HepG2 (cell line): Measurements from ENCODE around the gene SYT7. TPM values are rescaled to one million over a fixed set of nuclear protein-coding genes. Genes with fewer than 3 reads are reported as not detected.

Experiments used
- ATAC-seq: fragments of 200-7000 bp; cut with Tn5 transposase; 3 replicates; pipeline ENCODE4 v1.9.1; 2020; ENCODE audit warnings: mild to moderate bottlenecking, moderate library complexity
- BruUV-seq: library from RNA; stranded (reverse); fragments of 400-500 nt; replicated peaks from 2 replicates; lab custom pipeline; 2021; lab: Mats Ljungman, UMichigan
- CTCF ChIA-PET: fragments of 300-600 bp; formaldehyde crosslinking; extraction: SDS; loops from one replicate; lab custom pipeline; 2021; ENCODE audit warnings: low total read pairs, inconsistent platforms, low intra/inter-chr PET ratio; lab: Yijun Ruan, JAX
- POLR2A ChIA-PET: fragments of 350-600 bp; sonication (Branson Sonifier 250); formaldehyde crosslinking; loops from one replicate; lab custom pipeline; 2020; ENCODE audit warnings: antibody characterized with exemption, inconsistent platforms; lab: Yijun Ruan, JAX
- DNase-seq: peaks from one replicate; pipeline ENCODE4 v3.0.0-alpha.2; 2015; ENCODE audit warnings: low spot score
- FAIRE-seq: peaks from 3 replicates; lab custom pipeline; 2011; peaks lifted over from hg19 to GRCh38; lab: Jason Lieb, UNC
- H2AFZ ChIP-seq: one replicate; pipeline ENCODE4 v1.6.1; 2011; ENCODE audit warnings: low read length, inconsistent platforms
- H3K27ac ChIP-seq: fragments of 300-600 bp; 3 replicates; pipeline ENCODE4 v1.8.0; 2011; ENCODE audit warnings: mixed run types, mild to moderate bottlenecking, mixed read lengths, low read length, inconsistent platforms; ENCODE audit not compliant: insufficient read depth; ENCODE audit errors: extremely low read length
- H3K27me3 ChIP-seq, 2 experiments: fragments of 200-600 bp in 1 of 2; 2 replicates in 1 of 2; 3 replicates in 1 of 2; pipeline versions ENCODE4 v1.6.0 to v1.8.0; 2011; ENCODE audit warnings: low read length in 2 of 2, mild to moderate bottlenecking in 2 of 2, moderate library complexity in 2 of 2, inconsistent platforms in 1 of 2; ENCODE audit not compliant: insufficient read depth in 2 of 2, control insufficient read depth in 1 of 2
- H3K36me3 ChIP-seq, 2 experiments: fragments of 200-600 bp in 1 of 2; replicated peaks in 1 of 2; 2 replicates in 1 of 2; 3 replicates in 1 of 2; pipeline versions ENCODE4 v1.5.1 to v1.8.0; 2011; ENCODE audit warnings: low read length in 2 of 2, inconsistent platforms in 1 of 2; ENCODE audit not compliant: insufficient read depth in 2 of 2, control insufficient read depth in 1 of 2
- H3K4me1 ChIP-seq: 2 replicates; pipeline ENCODE4 v1.5.1; 2012; ENCODE audit warnings: low read length, inconsistent platforms; ENCODE audit not compliant: insufficient read depth
- H3K4me2 ChIP-seq: 2 replicates; pipeline ENCODE4 v1.6.0; 2011; ENCODE audit warnings: low read depth, low read length, inconsistent platforms
- H3K4me3 ChIP-seq, 3 experiments: fragments of 200-600 bp in 1 of 3; sonication (generic), shearing (Covaris generic) in 1 of 3; replicated peaks in 1 of 3; 2 replicates each; pipeline ENCODE4 v1.5.1; 2011 to 2016; ENCODE audit warnings: low read length in 3 of 3, inconsistent platforms in 2 of 3, low read depth in 2 of 3, mild to moderate bottlenecking in 2 of 3, control low read depth in 1 of 3, mixed read lengths in 1 of 3; ENCODE audit not compliant: insufficient read depth in 1 of 3
- H3K79me2 ChIP-seq: one replicate; pipeline ENCODE4 v1.6.1; 2011; ENCODE audit warnings: low read length, inconsistent platforms; ENCODE audit not compliant: insufficient read depth
- H3K9ac ChIP-seq: 2 replicates; pipeline ENCODE4 v1.6.0; 2011; ENCODE audit warnings: mild to moderate bottlenecking, low read depth, low read length, inconsistent platforms; ENCODE audit not compliant: insufficient read depth
- H3K9me3 ChIP-seq: 2 replicates; pipeline ENCODE4 v1.5.1; 2012; ENCODE audit warnings: mild to moderate bottlenecking, low read length
- H4K20me1 ChIP-seq: 2 replicates; pipeline ENCODE4 v1.6.0; 2011; ENCODE audit warnings: inconsistent platforms, mild to moderate bottlenecking, low read length, moderate library complexity; ENCODE audit not compliant: insufficient read depth
- ATF7 ChIP-seq, 2 experiments: fragments of 450-650 bp in 1 of 2; sonication (generic) in 1 of 2; formaldehyde crosslinking in 1 of 2; IDR thresholded peaks; 2 replicates each; pipeline versions ENCODE4 v1.4.0 to v1.6.1; 2016 to 2020; ENCODE audit warnings: antibody characterized with exemption in 1 of 2, mild to moderate bottlenecking in 1 of 2, missing genetic modification reagents in 1 of 2
- CREB1 ChIP-seq, 2 experiments: fragments of 450-650 bp in 1 of 2; IDR thresholded peaks; 2 replicates each; pipeline ENCODE4 v1.6.1; 2016 to 2017; ENCODE audit warnings: control low read depth in 1 of 2, mild to moderate bottlenecking in 1 of 2, missing compliant biosample characterization in 1 of 2, missing genetic modification characterization in 1 of 2
- MNT ChIP-seq: fragments of 450-650 bp; IDR thresholded peaks from 2 replicates; pipeline ENCODE4 v1.6.1; 2016
- NFKB2 ChIP-seq: sonication (generic); formaldehyde crosslinking; IDR thresholded peaks from 2 replicates; pipeline ENCODE4 v1.4.0; 2020; ENCODE audit warnings: missing genetic modification reagents, borderline replicate concordance
- NR2F6 ChIP-seq, 2 experiments: IDR thresholded peaks; 2 replicates each; pipeline ENCODE4 v1.6.1; 2016; ENCODE audit warnings: antibody characterized with exemption in 1 of 2, mild to moderate bottlenecking in 1 of 2
- PATZ1 ChIP-seq: sonication (generic); formaldehyde crosslinking; IDR thresholded peaks from 2 replicates; pipeline ENCODE4 v1.4.0; 2020; ENCODE audit warnings: missing genetic modification reagents
- TFAP4 ChIP-seq: sonication (generic); IDR thresholded peaks from 2 replicates; pipeline ENCODE4 v1.6.1; 2016; ENCODE audit warnings: low read depth, borderline replicate concordance
- U2AF1 ChIP-seq: fragments of 200-400 bp; formaldehyde crosslinking; optimal IDR thresholded peaks from 2 replicates; pipeline ENCODE3; 2017; ENCODE audit warnings: mild to moderate bottlenecking, low read depth, low read length
- ZNF224 ChIP-seq: sonication (generic); formaldehyde crosslinking; IDR thresholded peaks from 2 replicates; pipeline ENCODE4 v1.5.0; 2020; ENCODE audit warnings: mild to moderate bottlenecking, missing genetic modification reagents
- ZNF282 ChIP-seq: fragments of 450-650 bp; IDR thresholded peaks from 2 replicates; pipeline ENCODE4 v1.6.1; 2018; ENCODE audit not compliant: partially characterized antibody
- ZNF644 ChIP-seq: IDR thresholded peaks from 2 replicates; pipeline ENCODE4 v1.6.1; 2016; ENCODE audit warnings: low read depth
- WGBS: methylation state at CpG from one replicate; pipeline ENCODE4 v1.1.6; 2017; ENCODE audit warnings: low lambda C conversion rate; 5-methylcytosine and 5-hydroxymethylcytosine counted together
- in situ Hi-C: cut with HindIII; loops from 2 replicates; pipeline ENCODE4 v1.10.0; 2017; ENCODE audit warnings: low pct_unique_long_range_greater_than_20kb; ENCODE audit not compliant: extremely low pct_ligation_motif_present
- intact Hi-C: fragments of 100-400 bp; cut with micrococcal nuclease; formaldehyde crosslinking; loops from one replicate; pipeline ENCODE4 v1.10.0; 2022; ENCODE audit not compliant: unreplicated experiment
- polyA plus RNA-seq, 8 experiments: library from polyadenylated mRNA; depleted of rRNA in 3 of 8; stranded (reverse) in 7 of 8; unstranded in 1 of 8; fragments of >200 nt; fragmentation: Illumina TruSeq in 4 of 8; extraction: Trizol in 4 of 8; gene quantifications; 2 replicates each; pipeline versions ENCODE4 v1.2.1 to v1.2.3, GENCODE V29; 2011 to 2016; ENCODE audit warnings: low read depth in 4 of 8, missing spikeins in 1 of 8, mixed read lengths in 1 of 8; ENCODE audit not compliant: insufficient read depth in 1 of 8
- total RNA-seq, 5 experiments: library from RNA; depleted of rRNA; stranded (reverse); fragments of >200 nt; fragmentation: Illumina TruSeq; extraction: Trizol; gene quantifications; 2 replicates each; pipeline ENCODE4 v1.2.3, GENCODE V29; 2016; ENCODE audit warnings: low read depth in 1 of 5

SYT7 gene
- total and polyA plus RNA-seq, 2 of the 13 experiments (the other 11 are each of a cell fraction or from before 2014, with no cell fraction given), result 1.4 to 4.4 TPM

- DNase-seq, result no peak
- Histone ChIP-seq H3K36me3 (no peaks in the 10 kb centered on the region), H3K79me2 (no peaks in the 10 kb centered on the region), H3K4me1 (0 out of 2 replicates have a peak, but pooled peaks cover 6% of the 10 kb centered on the region), H2AFZ (no peak overlapping the region), H3K9ac (no peak overlapping the region), H3K27ac (no peak overlapping the region), H3K27me3 (no peaks in the 10 kb centered on the region), H3K4me3 (no peak overlapping the region), H3K4me2 (no peak overlapping the region), H3K9me3 (no peaks in the 10 kb centered on the region), H4K20me1 (no peaks in the 10 kb centered on the region)
- CTCF ChIA-PET, result no interaction called here
- 85% methylated on average over 15 of the region's 15 CpGs for WGBS
- no peak for FAIRE-seq
- intact Hi-C loops, result no loop called here
- BruUV-seq, result no TSS peak
- in situ Hi-C loops, result no loop called here
- TF ChIP-seq NR2F6 (IDR thresholded peaks at IDR 0.05), result no peak
- no peak for TF ChIP-seq NR2F6 (CRISPR knock-in tag; IDR thresholded peaks at IDR 0.05)
- no peak for TF ChIP-seq ZNF224 (CRISPR knock-in tag)
- no peak for TF ChIP-seq PATZ1 (CRISPR knock-in tag)
- TF ChIP-seq CREB1 (IDR thresholded peaks at IDR 0.05), result peak; percentile 95
- TF ChIP-seq CREB1 (CRISPR knock-in tag; IDR thresholded peaks at IDR 0.05), result no peak
- TF ChIP-seq ATF7 (IDR thresholded peaks at IDR 0.05), result peak; percentile 98
- TF ChIP-seq ATF7 (CRISPR knock-in tag; IDR thresholded peaks at IDR 0.05), result no peak
- no peak for TF ChIP-seq MNT
- no peak for TF ChIP-seq ZNF282
- TF ChIP-seq U2AF1, result no peak
- TF ChIP-seq NFKB2, result no peak
- TF ChIP-seq TFAP4, result no peak
- TF ChIP-seq ZNF644 (CRISPR knock-in tag), result no peak
- POLR2A ChIA-PET, result no interaction called here
- no peak for ATAC-seq
Observed at GRCh38 chr11:61522881-61523280, 58.0 kb downstream of the SYT7 start.
